ENCODE measurements around the gene CSNK1E.
"Not testable (repeated sequence)": the region's sequence is repeated elsewhere in the genome, so short reads cannot be mapped to it uniquely, and the experiment has no call there.

Gene CSNK1E

DNA sequence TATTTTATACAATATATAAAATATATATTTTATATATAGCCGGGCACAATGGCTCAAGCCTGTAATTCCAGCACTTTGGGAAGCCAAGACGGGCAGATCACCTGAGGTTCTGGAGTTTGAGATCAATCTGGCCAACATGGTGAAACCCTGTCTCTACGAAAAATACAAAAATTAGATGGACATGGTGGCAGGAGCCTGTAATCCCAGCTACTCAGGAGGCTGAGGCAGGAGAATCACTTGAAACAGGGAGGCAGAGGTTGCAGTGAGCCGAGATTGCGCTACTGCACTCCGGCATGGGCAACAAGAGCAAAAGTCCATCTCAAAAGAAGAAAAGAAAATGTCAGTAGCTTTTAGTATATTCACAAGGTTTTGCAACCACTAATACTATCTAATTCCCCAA is 22.7 kb upstream of the CSNK1E start:
- ATAC-seq: not testable (repeated sequence)

DNA sequence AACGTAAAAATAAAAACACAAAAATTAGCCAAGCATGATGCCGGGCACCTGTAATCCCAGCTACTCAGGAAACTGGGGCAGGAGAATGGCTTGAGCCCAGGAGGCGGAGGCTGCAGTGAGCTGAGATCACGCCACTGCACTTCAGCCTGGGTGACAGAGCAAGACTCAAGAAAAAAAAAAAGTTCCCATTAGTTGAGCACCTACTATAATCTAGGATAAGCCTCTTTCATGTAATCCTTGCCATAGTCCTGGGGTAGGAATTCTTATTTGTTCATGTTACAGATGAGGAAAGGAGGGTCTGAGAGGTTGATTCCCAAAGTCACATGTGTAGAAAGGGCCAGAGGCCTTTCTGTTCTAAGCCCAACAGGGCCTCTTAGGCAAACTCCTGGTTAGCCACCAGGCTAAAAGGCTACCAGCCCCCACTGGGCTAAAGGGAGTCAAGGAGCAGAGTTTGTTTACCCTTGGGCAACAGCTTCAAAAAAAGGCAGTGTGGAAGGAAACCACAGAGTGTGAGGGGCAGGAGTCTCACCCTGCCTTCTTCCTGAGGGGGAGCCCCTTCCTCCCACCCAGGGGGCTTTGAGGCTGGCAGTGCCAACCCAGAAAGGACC is 21.6 kb upstream of the CSNK1E start:
- no peak for ATAC-seq
- TF ChIP-seq CREB5 (CRISPR knock-in tag; IDR thresholded peaks at IDR 0.05; ENCODE audit: low read depth) (no peak), ESRRG (CRISPR knock-in tag; IDR thresholded peaks at IDR 0.05) (no peak), OSR1 (CRISPR knock-in tag; IDR thresholded peaks at IDR 0.05) (no peak), RARB (CRISPR knock-in tag; IDR thresholded peaks at IDR 0.05) (no peak), SNAI2 (CRISPR knock-in tag; IDR thresholded peaks at IDR 0.05) (no peak), ZNF70 (CRISPR knock-in tag; IDR thresholded peaks at IDR 0.05) (no peak), PPARA (CRISPR knock-in tag; IDR thresholded peaks at IDR 0.05; ENCODE audit: borderline replicate concordance) (no peak)
- TF ChIP-seq, protein P1, sequence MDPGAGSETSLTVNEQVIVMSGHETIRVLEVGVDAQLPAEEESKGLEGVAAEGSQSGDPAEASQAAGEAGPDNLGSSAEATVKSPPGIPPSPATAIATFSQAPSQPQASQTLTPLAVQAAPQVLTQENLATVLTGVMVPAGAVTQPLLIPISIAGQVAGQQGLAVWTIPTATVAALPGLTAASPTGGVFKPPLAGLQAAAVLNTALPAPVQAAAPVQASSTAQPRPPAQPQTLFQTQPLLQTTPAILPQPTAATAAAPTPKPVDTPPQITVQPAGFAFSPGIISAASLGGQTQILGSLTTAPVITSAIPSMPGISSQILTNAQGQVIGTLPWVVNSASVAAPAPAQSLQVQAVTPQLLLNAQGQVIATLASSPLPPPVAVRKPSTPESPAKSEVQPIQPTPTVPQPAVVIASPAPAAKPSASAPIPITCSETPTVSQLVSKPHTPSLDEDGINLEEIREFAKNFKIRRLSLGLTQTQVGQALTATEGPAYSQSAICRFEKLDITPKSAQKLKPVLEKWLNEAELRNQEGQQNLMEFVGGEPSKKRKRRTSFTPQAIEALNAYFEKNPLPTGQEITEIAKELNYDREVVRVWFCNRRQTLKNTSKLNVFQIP (CRISPR knock-in tag; IDR thresholded peaks at IDR 0.05; ENCODE audit: borderline replicate concordance, low read depth): no peak

- ATAC-seq: no peak
- TF ChIP-seq ZNF565 (CRISPR knock-in tag; conservative IDR thresholded peaks at IDR 0.05; ENCODE audit: low read depth) (no peak), RARB (CRISPR knock-in tag; IDR thresholded peaks at IDR 0.05) (no peak), TCF4 (CRISPR knock-in tag; IDR thresholded peaks at IDR 0.05; ENCODE audit: borderline replicate concordance) (no peak)
Observed at GRCh38 chr22:38336699-38337098, 19.5 kb upstream of the CSNK1E start.

GRCh38 chr22:38335077-38335476 is 17.8 kb upstream of the CSNK1E start:
- no peak for ATAC-seq
- TF ChIP-seq SNAI2 (CRISPR knock-in tag; IDR thresholded peaks at IDR 0.05): no peak
- no peak for TF ChIP-seq ARNTL (CRISPR knock-in tag; IDR thresholded peaks at IDR 0.05; ENCODE audit: borderline replicate concordance, low read depth)
- TF ChIP-seq ISL1 (CRISPR knock-in tag; IDR thresholded peaks at IDR 0.05): no peak
- TF ChIP-seq, protein P2, sequence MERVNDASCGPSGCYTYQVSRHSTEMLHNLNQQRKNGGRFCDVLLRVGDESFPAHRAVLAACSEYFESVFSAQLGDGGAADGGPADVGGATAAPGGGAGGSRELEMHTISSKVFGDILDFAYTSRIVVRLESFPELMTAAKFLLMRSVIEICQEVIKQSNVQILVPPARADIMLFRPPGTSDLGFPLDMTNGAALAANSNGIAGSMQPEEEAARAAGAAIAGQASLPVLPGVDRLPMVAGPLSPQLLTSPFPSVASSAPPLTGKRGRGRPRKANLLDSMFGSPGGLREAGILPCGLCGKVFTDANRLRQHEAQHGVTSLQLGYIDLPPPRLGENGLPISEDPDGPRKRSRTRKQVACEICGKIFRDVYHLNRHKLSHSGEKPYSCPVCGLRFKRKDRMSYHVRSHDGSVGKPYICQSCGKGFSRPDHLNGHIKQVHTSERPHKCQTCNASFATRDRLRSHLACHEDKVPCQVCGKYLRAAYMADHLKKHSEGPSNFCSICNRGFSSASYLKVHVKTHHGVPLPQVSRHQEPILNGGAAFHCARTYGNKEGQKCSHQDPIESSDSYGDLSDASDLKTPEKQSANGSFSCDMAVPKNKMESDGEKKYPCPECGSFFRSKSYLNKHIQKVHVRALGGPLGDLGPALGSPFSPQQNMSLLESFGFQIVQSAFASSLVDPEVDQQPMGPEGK (CRISPR knock-in tag; IDR thresholded peaks at IDR 0.05; ENCODE audit: borderline replicate concordance): no peak
- no peak for TF ChIP-seq ZNF70 (CRISPR knock-in tag; IDR thresholded peaks at IDR 0.05)
- TF ChIP-seq, protein P3, sequence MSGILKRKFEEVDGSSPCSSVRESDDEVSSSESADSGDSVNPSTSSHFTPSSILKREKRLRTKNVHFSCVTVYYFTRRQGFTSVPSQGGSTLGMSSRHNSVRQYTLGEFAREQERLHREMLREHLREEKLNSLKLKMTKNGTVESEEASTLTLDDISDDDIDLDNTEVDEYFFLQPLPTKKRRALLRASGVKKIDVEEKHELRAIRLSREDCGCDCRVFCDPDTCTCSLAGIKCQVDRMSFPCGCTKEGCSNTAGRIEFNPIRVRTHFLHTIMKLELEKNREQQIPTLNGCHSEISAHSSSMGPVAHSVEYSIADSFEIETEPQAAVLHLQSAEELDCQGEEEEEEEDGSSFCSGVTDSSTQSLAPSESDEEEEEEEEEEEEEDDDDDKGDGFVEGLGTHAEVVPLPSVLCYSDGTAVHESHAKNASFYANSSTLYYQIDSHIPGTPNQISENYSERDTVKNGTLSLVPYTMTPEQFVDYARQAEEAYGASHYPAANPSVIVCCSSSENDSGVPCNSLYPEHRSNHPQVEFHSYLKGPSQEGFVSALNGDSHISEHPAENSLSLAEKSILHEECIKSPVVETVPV (CRISPR knock-in tag; IDR thresholded peaks at IDR 0.05): no peak
- TF ChIP-seq BACH2 (CRISPR knock-in tag; IDR thresholded peaks at IDR 0.05; ENCODE audit: borderline replicate concordance): no peak
- TF ChIP-seq PPARA (CRISPR knock-in tag; IDR thresholded peaks at IDR 0.05; ENCODE audit: borderline replicate concordance): no peak
- no peak for TF ChIP-seq ZFP30 (CRISPR knock-in tag; IDR thresholded peaks at IDR 0.05)
- TF ChIP-seq CSDC2 (CRISPR knock-in tag; IDR thresholded peaks at IDR 0.05): no peak

DNA sequence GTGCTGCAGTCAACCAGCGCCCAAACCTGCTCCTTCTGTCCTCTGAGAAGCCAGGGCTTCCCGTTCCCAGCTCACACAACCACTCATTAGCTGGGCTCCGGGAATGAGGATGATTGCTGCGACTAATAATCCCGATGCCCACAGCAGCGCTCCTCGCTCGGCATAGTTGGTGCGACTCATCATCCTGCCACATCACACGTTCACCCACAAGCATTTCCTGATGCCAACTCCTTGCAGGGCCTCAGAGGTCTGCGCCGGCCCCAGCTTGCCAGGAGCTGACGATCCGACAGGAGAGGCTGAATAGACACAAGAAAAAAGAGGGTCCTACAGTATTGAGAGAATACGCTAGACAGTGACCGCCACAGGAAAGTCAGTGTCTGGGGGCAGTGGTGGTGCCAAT is 10.6 kb upstream of the CSNK1E start:
- peak; percentile 87 for ATAC-seq
- TF ChIP-seq TSHZ2 (CRISPR knock-in tag; IDR thresholded peaks at IDR 0.05) (no peak), CREB5 (CRISPR knock-in tag; IDR thresholded peaks at IDR 0.05; ENCODE audit: low read depth) (no peak), ZNF70 (CRISPR knock-in tag; IDR thresholded peaks at IDR 0.05) (no peak), ARNTL (CRISPR knock-in tag; IDR thresholded peaks at IDR 0.05; ENCODE audit: borderline replicate concordance, low read depth) (no peak), ISL1 (CRISPR knock-in tag; IDR thresholded peaks at IDR 0.05) (no peak), GLIS3 (CRISPR knock-in tag; IDR thresholded peaks at IDR 0.05) (no peak)
- TF ChIP-seq, protein P1 (CRISPR knock-in tag; IDR thresholded peaks at IDR 0.05; ENCODE audit: borderline replicate concordance, low read depth): no peak
- TF ChIP-seq, protein P2 (CRISPR knock-in tag; IDR thresholded peaks at IDR 0.05; ENCODE audit: borderline replicate concordance): no peak

Data from SK-N-SH treated with all-trans-retinoic acid at 6 μM for 48 hours (cell line).